HG03354 (cell line): ENCODE measurements around the gene GSAP.
A peak's percentile ranks its signal among the peaks of the same experiment; 100 is the strongest.

ENCODE experiments used
- ATAC-seq: cut with Tn5 transposase; IDR thresholded peaks from one replicate; pipeline ENCODE4 v1.9.1; 2021; ENCODE audit warnings: mild to moderate bottlenecking; ENCODE audit not compliant: unreplicated experiment, poor library complexity, severe bottlenecking

Gene GSAP

GRCh38 chr7:77409739-77410547 lies 6.2 kb downstream of the GSAP start:
- ATAC-seq = no peak

GRCh38 chr7:77409005-77409738 lies 7.0 kb downstream of the GSAP start:
- no peak for ATAC-seq

GRCh38 chr7:77407906-77408305 lies 8.2 kb downstream of the GSAP start:
- ATAC-seq = no peak

- ATAC-seq = no peak
Observed at GRCh38 chr7:77406421-77406820, 9.7 kb downstream of the GSAP start.

- ATAC-seq = no peak
Observed at GRCh38 chr7:77404641-77405040, 11.5 kb downstream of the GSAP start.

- no peak for ATAC-seq
Observed at GRCh38 chr7:77403957-77404356, 12.2 kb downstream of the GSAP start.

- ATAC-seq = no peak
Observed at GRCh38 chr7:77402818-77403217, 13.3 kb downstream of the GSAP start.

GRCh38 chr7:77401002-77401401 lies 15.1 kb downstream of the GSAP start:
- no peak for ATAC-seq

GRCh38 chr7:77399816-77400215 lies 16.3 kb downstream of the GSAP start:
- no peak for ATAC-seq

- ATAC-seq = no peak
Observed at GRCh38 chr7:77396894-77397547, 19.1 kb downstream of the GSAP start.

GRCh38 chr7:77395626-77396025 lies 20.5 kb downstream of the GSAP start:
- no peak for ATAC-seq

GRCh38 chr7:77393954-77394353 lies 22.2 kb downstream of the GSAP start:
- no peak for ATAC-seq

- peak; percentile 91 for ATAC-seq
Observed at GRCh38 chr7:77393261-77393660, 22.9 kb downstream of the GSAP start.

- ATAC-seq = peak; percentile 66
Observed at GRCh38 chr7:77391230-77391629, 24.9 kb downstream of the GSAP start.

- no peak for ATAC-seq
Observed at GRCh38 chr7:77388055-77388641, 28.0 kb downstream of the GSAP start.

GRCh38 chr7:77386165-77386822 lies 29.9 kb downstream of the GSAP start:
- no peak for ATAC-seq

- ATAC-seq = no peak
Observed at GRCh38 chr7:77383333-77383740, 32.8 kb downstream of the GSAP start.

- ATAC-seq = no peak
Observed at GRCh38 chr7:77382532-77382931, 33.6 kb downstream of the GSAP start.

GRCh38 chr7:77378584-77378983 lies 37.6 kb downstream of the GSAP start:
- ATAC-seq = no peak

GRCh38 chr7:77370606-77371005 lies 45.5 kb downstream of the GSAP start:
- ATAC-seq = no peak
